SK-N-SH (cell line): ENCODE data around the gene BSN.

Experiments
- CHD2 ChIP-seq: fragments of 150-350 bp; IDR thresholded peaks from 2 replicates; pipeline ENCODE4 v1.6.1; 2018; ENCODE audit warnings: low read length; ENCODE audit not compliant: partially characterized antibody
- EP300 ChIP-seq, 2 experiments: IDR thresholded peaks; 2 replicates each; pipeline versions ENCODE4 v1.4.0 to v1.6.1; 2012; ENCODE audit warnings: borderline replicate concordance in 1 of 2, low read depth in 1 of 2, low read length in 1 of 2
- EZH2phosphoT487 ChIP-seq: fragments of 200-600 bp; sonication (generic); IDR thresholded peaks from 2 replicates; pipeline ENCODE4 v1.6.1; 2017; ENCODE audit warnings: low read depth, mixed run types, mild to moderate bottlenecking, antibody characterized with exemption, moderate library complexity, borderline replicate concordance
- PBX3 ChIP-seq: IDR thresholded peaks from 2 replicates; pipeline ENCODE4; 2012
- RAD21 ChIP-seq: IDR thresholded peaks from 2 replicates; pipeline ENCODE4 v1.6.1; 2012; ENCODE audit warnings: mild to moderate bottlenecking, low read length
- SMC3 ChIP-seq: IDR thresholded peaks from 2 replicates; pipeline ENCODE4 v1.6.1; 2012; ENCODE audit warnings: low read depth, low read length, improper control_type of control experiment
- TCF12 ChIP-seq: IDR thresholded peaks from 2 replicates; pipeline ENCODE4 v1.4.0; 2012
- TF ChIP-seq, protein P1 (sequence below): fragments of 200-600 bp; sonication (generic); IDR thresholded peaks from 2 replicates; pipeline ENCODE4 v1.6.1; 2017; ENCODE audit warnings: antibody characterized with exemption, mild to moderate bottlenecking, moderate library complexity
- TF ChIP-seq, protein P2 (sequence below): IDR thresholded peaks from 2 replicates; pipeline ENCODE4 v1.4.0; 2012; ENCODE audit warnings: low read depth

- TF ChIP-seq, protein P1, sequence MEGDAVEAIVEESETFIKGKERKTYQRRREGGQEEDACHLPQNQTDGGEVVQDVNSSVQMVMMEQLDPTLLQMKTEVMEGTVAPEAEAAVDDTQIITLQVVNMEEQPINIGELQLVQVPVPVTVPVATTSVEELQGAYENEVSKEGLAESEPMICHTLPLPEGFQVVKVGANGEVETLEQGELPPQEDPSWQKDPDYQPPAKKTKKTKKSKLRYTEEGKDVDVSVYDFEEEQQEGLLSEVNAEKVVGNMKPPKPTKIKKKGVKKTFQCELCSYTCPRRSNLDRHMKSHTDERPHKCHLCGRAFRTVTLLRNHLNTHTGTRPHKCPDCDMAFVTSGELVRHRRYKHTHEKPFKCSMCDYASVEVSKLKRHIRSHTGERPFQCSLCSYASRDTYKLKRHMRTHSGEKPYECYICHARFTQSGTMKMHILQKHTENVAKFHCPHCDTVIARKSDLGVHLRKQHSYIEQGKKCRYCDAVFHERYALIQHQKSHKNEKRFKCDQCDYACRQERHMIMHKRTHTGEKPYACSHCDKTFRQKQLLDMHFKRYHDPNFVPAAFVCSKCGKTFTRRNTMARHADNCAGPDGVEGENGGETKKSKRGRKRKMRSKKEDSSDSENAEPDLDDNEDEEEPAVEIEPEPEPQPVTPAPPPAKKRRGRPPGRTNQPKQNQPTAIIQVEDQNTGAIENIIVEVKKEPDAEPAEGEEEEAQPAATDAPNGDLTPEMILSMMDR = no peak
- TF ChIP-seq PBX3 (no peak), EZH2phosphoT487 (no peak), CHD2 (no peak), SMC3 (no peak), TCF12 (no peak), EP300 (IDR thresholded peaks at IDR 0.05; ENCODE audit: borderline replicate concordance in 1 of 2, low read depth in 1 of 2, low read length in 1 of 2) (no peak), RAD21 (no peak)
- TF ChIP-seq, protein P2, sequence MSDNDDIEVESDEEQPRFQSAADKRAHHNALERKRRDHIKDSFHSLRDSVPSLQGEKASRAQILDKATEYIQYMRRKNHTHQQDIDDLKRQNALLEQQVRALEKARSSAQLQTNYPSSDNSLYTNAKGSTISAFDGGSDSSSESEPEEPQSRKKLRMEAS = no peak
Measured at GRCh38 chr3:49706456-49707112, 152.3 kb downstream of the BSN start.
